Measurements from ENCODE around the gene TOM1.
"Not testable (repeated sequence)": the region's sequence is repeated elsewhere in the genome, so short reads cannot be mapped to it uniquely, and the experiment has no call there.

The TOM1 gene

GRCh38 chr22:35347462-35347861, 47.8 kb downstream of the TOM1 start:
- DNase-seq, result no peak

DNA sequence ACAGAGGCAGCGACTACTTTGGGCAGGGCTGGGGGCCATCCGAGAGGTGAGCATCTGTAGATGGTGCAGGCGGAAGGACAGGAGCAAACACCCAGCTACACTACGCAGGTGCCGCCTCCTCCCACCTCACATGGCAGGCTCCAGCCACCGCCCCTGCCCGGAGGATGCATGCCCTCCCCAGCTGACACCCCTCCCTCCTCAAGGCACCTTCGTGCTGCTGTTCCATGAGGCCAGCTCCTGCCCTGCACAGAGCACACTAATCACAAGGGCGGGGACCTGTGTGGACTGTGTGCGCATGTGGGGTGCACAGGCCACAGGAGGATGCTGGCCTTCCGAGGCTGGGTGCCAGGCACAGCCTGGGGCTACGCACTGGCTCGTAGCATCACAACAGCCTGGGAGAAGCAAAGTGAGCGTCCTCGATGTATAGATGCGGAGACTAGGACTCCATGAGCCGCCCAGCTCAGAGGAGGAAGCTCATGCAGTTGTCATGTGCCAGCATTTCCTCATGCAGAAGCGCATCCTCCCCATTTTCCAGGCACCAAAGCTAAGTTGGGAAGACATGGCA, 48.4 kb downstream of the TOM1 start:
- no peak for DNase-seq

DNA sequence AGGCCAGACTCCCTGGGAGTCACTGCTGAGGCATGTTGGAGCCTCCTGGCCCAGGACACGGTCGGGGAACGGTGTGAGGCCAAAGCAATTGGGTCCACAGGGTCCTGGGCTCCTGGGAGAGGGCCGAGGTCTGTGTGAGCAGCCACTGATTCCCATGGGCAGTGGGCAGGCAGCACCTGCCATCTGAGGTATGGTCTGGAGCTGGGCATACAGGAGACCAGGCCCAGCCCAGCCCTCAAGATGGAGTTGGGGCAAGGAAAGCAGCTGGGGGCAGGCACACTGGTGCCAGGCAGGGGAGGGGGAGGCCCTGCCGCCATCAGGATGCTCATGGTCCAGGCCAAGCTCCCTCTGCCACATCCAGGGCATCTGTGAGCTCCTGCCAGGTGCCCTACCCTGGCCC, 49.0 kb downstream of the TOM1 start:
- DNase-seq, result no peak

- DNase-seq, result no peak
These were observed 49.6 kb downstream of the TOM1 start for GRCh38 chr22:35349368-35349703.

- no peak for DNase-seq
These were observed 50.2 kb downstream of the TOM1 start for GRCh38 chr22:35349704-35350538.

GRCh38 chr22:35350539-35351503, 51.1 kb downstream of the TOM1 start:
- peak; percentile 88 for DNase-seq

GRCh38 chr22:35352214-35353111, 52.8 kb downstream of the TOM1 start:
- DNase-seq, result peak; percentile 60

- DNase-seq, result no peak
These were observed 53.6 kb downstream of the TOM1 start for GRCh38 chr22:35353318-35353717.

DNA sequence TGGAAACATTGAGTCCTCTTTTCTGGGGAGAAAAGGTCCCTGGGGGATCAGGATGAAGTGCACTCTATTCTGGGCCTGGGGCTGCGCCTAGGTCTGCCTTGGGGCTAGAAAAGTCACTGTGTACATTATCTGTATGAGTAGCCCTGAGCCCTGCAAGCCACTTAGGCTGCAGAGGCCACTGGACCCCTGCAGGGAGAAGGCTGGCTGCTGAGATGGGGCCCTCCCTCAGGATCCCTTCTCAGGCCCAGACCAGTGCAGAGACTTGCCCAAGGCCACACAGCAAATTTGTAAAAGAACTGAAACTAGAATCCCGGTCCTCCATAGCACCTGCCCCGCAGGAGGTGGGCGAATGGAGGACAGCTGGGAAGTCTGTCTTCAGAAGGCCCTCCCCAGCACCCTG, 54.4 kb downstream of the TOM1 start:
- no peak for DNase-seq

DNA sequence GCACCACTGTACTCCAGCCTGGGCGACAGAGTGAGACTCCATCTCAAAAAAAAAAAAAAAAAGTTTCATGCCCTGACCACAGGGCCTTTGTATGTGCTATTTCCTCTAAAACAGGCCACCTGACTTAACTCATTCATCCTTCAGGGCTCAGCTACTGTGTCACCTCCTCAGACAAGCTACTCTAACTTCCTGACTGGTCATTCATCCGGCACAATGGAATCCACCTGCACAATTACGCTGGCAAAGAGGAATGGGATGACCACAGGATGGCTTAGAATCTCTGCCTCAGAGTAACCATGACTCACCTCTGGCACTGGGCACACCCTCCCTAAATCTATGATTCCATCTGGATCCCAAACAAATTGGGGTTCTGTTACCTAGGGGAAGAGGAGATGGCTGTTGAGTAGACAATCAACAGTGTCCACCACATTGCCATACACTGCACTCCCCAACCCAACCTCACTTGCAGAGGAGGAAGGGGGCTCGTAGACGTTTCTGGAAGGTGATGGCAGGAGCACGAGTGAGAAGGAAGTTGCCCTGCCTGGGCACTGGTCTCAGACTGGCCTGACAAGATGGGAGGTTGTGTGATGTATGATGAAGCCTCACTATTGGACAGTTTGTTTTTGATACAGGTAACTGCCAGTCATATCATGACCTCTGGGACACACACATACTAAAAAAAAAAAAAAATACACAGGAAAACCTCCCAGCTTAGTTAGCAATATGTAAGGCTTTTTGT, 58.4 kb downstream of the TOM1 start:
- DNase-seq, result no peak

- DNase-seq, result no peak
These were observed 59.8 kb downstream of the TOM1 start for GRCh38 chr22:35359380-35360065.

DNA sequence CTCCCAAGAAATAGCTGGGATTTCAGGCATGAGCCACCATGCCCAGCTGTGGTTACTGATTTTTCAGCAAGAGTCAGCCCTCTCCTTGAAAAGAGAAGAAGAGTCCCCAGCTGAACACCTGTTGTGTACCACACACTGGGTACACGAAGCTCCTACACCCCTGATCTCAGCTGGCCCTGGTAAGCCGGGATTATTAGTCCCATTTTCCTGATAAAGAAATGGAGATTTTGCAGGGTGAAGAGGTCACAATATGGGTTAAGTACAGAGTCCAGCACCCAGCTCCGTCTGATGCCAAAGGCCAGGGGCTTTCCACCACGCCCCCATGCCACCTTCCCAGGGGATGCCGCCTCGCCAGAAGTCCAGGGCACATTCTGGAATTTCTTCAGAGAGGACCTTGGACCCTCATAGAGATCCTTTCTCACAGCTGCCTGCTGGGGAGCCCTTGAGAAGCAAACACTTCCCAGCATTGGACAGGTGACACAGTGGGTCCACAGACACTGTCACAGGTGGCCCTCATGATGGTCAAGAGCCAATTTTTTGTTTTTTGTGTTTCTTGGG, 61.4 kb downstream of the TOM1 start:
- no peak for DNase-seq

- no peak for DNase-seq
These were observed 63.9 kb downstream of the TOM1 start for GRCh38 chr22:35363566-35364086.

DNA sequence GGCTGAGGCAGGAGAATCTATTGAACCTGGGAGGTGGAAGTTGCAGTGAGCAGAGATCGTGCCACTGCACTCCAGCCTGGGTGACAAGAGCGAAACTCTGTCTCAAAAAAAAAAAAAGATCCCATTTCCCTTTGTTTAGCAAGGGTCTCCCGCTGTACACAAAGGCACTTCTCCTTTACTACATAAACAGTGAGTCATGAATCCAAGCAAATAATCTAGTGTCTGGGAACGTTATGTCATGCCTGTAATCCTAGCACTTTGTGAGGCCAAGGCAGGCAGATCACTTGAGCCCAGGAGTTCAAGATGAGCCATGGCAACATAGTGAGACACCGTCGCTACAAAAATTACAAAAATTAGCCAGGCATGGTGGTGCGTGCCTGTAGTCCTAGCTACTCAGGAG, 64.5 kb downstream of the TOM1 start:
- not testable (repeated sequence) for DNase-seq

GRCh38 chr22:35367331-35367886, 67.7 kb downstream of the TOM1 start:
- DNase-seq, result no peak

DNA sequence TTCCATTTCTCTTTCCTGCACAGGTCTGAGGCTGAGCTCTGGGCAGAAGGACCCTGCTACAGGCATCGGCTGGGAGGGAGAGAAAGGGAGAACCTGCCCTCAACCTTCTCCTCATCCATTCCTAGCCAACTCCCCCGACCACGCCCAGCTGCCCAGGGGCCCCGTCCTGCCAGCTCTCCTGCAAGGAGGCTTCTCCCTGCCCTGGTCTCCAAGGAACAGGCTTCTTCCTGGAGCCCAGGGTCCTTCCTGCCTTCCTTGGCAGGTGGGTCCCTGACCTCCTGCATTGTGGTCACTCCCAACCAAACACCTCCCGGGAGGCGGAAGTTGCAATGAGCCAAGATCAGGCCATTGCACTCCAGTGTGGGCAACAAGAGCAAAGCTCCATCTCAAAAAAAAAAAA, 68.7 kb downstream of the TOM1 start:
- no peak for DNase-seq

- no peak for DNase-seq
These were observed 70.3 kb downstream of the TOM1 start for GRCh38 chr22:35369996-35370395.

- DNase-seq, result no peak
These were observed 74.1 kb downstream of the TOM1 start for GRCh38 chr22:35373781-35374180.

DNA sequence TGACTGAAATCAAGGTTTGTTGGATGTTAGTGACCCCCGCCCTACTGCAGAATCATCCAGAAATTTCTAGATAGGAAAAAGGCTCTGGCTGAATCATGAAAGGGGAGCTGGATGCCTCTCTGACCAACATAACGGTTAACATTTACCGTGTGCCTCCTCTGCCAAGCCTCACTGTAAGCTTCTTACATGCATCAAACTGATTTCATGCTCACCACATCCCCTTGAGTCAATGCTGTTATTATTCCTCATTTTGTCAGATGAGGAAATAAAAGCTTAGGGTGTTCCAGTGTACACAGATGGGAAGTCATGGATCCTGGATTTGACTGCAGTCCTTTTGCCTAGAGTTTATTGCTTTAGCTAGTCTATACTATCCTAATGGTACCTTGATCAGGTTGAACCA, 75.3 kb downstream of the TOM1 start:
- DNase-seq, result no peak

GRCh38 chr22:35375526-35375925, 75.8 kb downstream of the TOM1 start:
- DNase-seq, result no peak

Data from stimulated activated CD4-positive, alpha-beta T cell treated with anti-CD3 and anti-CD28 coated beads, Interleukin-1b, Interleukin-23, amount 100 ng/mL, for 48 hours (primary cell).